Hepatocyte (in vitro differentiated cells): Measurements from ENCODE around the gene HOXB4. TPM values are rescaled to one million over a fixed set of nuclear protein-coding genes. Genes with fewer than 3 reads are reported as not detected.

Experiments
- DNase-seq: peaks from one replicate; pipeline ENCODE4 v3.0.0-alpha.2; 2016; ENCODE audit warnings: low spot score
- H2AFZ ChIP-seq: fragments of 200-600 bp; sonication (generic); 2 replicates; pipeline ENCODE4 v1.6.0; 2016; ENCODE audit warnings: antibody characterized with exemption, mild to moderate bottlenecking
- H3K27ac ChIP-seq: fragments of 200-600 bp; sonication (generic); 2 replicates; pipeline ENCODE4 v1.5.1; 2016; ENCODE audit warnings: mild to moderate bottlenecking
- H3K27me3 ChIP-seq: fragments of 200-600 bp; sonication (generic); 2 replicates; pipeline ENCODE4 v1.6.1; 2016
- H3K36me3 ChIP-seq: fragments of 200-600 bp; sonication (generic); replicated peaks from 2 replicates; pipeline ENCODE4 v1.5.1; 2016; ENCODE audit warnings: low read depth; ENCODE audit not compliant: insufficient read depth
- H3K4me1 ChIP-seq: fragments of 200-600 bp; sonication (generic); 2 replicates; pipeline ENCODE4 v1.5.1; 2016; ENCODE audit warnings: mild to moderate bottlenecking, moderate library complexity; ENCODE audit not compliant: insufficient read depth
- H3K4me2 ChIP-seq: fragments of 200-600 bp; sonication (generic); 2 replicates; pipeline ENCODE4 v1.6.0; 2016
- H3K4me3 ChIP-seq: fragments of 200-600 bp; sonication (generic); 2 replicates; pipeline ENCODE4 v1.5.1; 2016; ENCODE audit warnings: mild to moderate bottlenecking
- H3K79me2 ChIP-seq: fragments of 200-600 bp; sonication (generic); 2 replicates; pipeline ENCODE4 v1.6.0; 2017; ENCODE audit warnings: mild to moderate bottlenecking
- H3K9me2 ChIP-seq: fragments of 200-600 bp; sonication (generic); replicated peaks from 2 replicates; pipeline ENCODE4 v1.6.0; 2017; ENCODE audit warnings: mild to moderate bottlenecking; ENCODE audit not compliant: insufficient read depth
- H3K9me3 ChIP-seq: fragments of 200-600 bp; sonication (generic); 2 replicates; pipeline ENCODE4 v1.5.1; 2016; ENCODE audit warnings: low read depth, mild to moderate bottlenecking
- H4K20me1 ChIP-seq: fragments of 200-600 bp; sonication (generic); 2 replicates; pipeline ENCODE4 v1.6.0; 2016; ENCODE audit warnings: mild to moderate bottlenecking; ENCODE audit not compliant: insufficient read depth, poor library complexity, severe bottlenecking
- CTCF ChIP-seq: fragments of 200-600 bp; sonication (generic); IDR thresholded peaks from 2 replicates; pipeline ENCODE4 v1.5.1; 2016; ENCODE audit warnings: antibody characterized with exemption, mild to moderate bottlenecking; ENCODE audit not compliant: poor library complexity
- EZH2 ChIP-seq: fragments of 200-600 bp; sonication (generic); IDR thresholded peaks from 2 replicates; pipeline ENCODE4 v1.6.1; 2016; ENCODE audit warnings: antibody characterized with exemption, mild to moderate bottlenecking, borderline replicate concordance
- EZH2phosphoT487 ChIP-seq: fragments of 200-600 bp; sonication (generic); IDR thresholded peaks from one replicate; pipeline ENCODE4 v1.6.1; 2018; ENCODE audit warnings: antibody characterized with exemption, mild to moderate bottlenecking, low read depth, moderate library complexity; ENCODE audit not compliant: unreplicated experiment, severe bottlenecking
- WGBS: methylation state at CpG from one replicate; pipeline ENCODE4 v1.1.6; 2016; ENCODE audit warnings: low lambda C conversion rate; ENCODE audit errors: missing lambda C conversion rate; 5-methylcytosine and 5-hydroxymethylcytosine counted together
- polyA plus RNA-seq: library from polyadenylated mRNA; unstranded; fragments of >200 nt; fragmentation: Nextera tagmentation; extraction: Ambion mirVana; gene quantifications from 2 replicates; pipeline ENCODE4 v1.2.1, GENCODE V29; 2016
- total RNA-seq: library from RNA; depleted of rRNA; stranded (reverse); fragments of >200 nt; gene quantifications from 2 replicates; pipeline ENCODE4 v1.2.3, GENCODE V29; 2014

HOXB4 gene
- total and polyA plus RNA-seq, 2 experiments from 2014 or later = 1.8 to 2.2 TPM

GRCh38 chr17:48563385-48563838 is 14.7 kb downstream of the HOXB4 start:
- H3K36me3 ChIP-seq = no peaks in the 10 kb centered on the region
- DNase-seq = no peak
- H3K4me2 ChIP-seq = peak overlapping the region; percentile 82
- peaks cover 92% of the 10 kb centered on the region for H3K27me3 ChIP-seq
- peaks cover 27% of the 10 kb centered on the region for H3K4me1 ChIP-seq
- H3K79me2 ChIP-seq = peaks cover 35% of the 10 kb centered on the region
- no peaks in the 10 kb centered on the region for H3K9me3 ChIP-seq
- H2AFZ ChIP-seq = no peak overlapping the region
- no peaks in the 10 kb centered on the region for H4K20me1 ChIP-seq
- 40% methylated on average over 6 of the region's 6 CpGs for whole genome bisulfite sequencing
- H3K4me3 ChIP-seq = no peak overlapping the region
- TF ChIP-seq EZH2phosphoT487 (no peak), EZH2 (no peak), CTCF (no peak)
- peak overlapping the region; percentile 34 for H3K27ac ChIP-seq
- no peaks in the 10 kb centered on the region for H3K9me2 ChIP-seq

GRCh38 chr17:48562934-48563333 is 15.2 kb downstream of the HOXB4 start:
- no peak overlapping the region for H2AFZ ChIP-seq
- H3K4me3 ChIP-seq = no peak overlapping the region
- no peak overlapping the region for H3K27ac ChIP-seq
- 55% methylated on average over 5 of the region's 5 CpGs for WGBS
- H3K4me1 ChIP-seq = peaks cover 28% of the 10 kb centered on the region
- no peaks in the 10 kb centered on the region for H3K36me3 ChIP-seq
- TF ChIP-seq EZH2 (no peak), CTCF (no peak), EZH2phosphoT487 (no peak)
- no peak for DNase-seq
- H3K9me2 ChIP-seq = no peaks in the 10 kb centered on the region
- H3K9me3 ChIP-seq = no peaks in the 10 kb centered on the region
- no peaks in the 10 kb centered on the region for H4K20me1 ChIP-seq
- H3K27me3 ChIP-seq = peaks cover 92% of the 10 kb centered on the region
- H3K79me2 ChIP-seq = peaks cover 38% of the 10 kb centered on the region
- peak overlapping the region; percentile 82 for H3K4me2 ChIP-seq

GRCh38 chr17:48561884-48562810 is 16.0 kb downstream of the HOXB4 start:
- 54% methylated on average over 15 of the region's 15 CpGs for WGBS
- Histone ChIP-seq H3K4me3 (no peak overlapping the region), H3K27me3 (peaks cover 92% of the 10 kb centered on the region), H3K9me3 (no peaks in the 10 kb centered on the region), H3K27ac (no peak overlapping the region), H3K9me2 (no peaks in the 10 kb centered on the region), H3K4me2 (peak overlapping the region; percentile 82), H2AFZ (no peak overlapping the region), H4K20me1 (no peaks in the 10 kb centered on the region), H3K36me3 (no peaks in the 10 kb centered on the region), H3K79me2 (peaks cover 32% of the 10 kb centered on the region), H3K4me1 (peaks cover 35% of the 10 kb centered on the region)
- no peak for DNase-seq
- TF ChIP-seq EZH2phosphoT487 (no peak), CTCF (no peak), EZH2 (no peak)
